PC-9 (cell line): ENCODE data around the gene RAB20.

Source experiments
- EZH2 ChIP-seq: fragments of 200-600 bp; sonication (generic); IDR thresholded peaks from 2 replicates; pipeline ENCODE4 v1.8.0; 2017; ENCODE audit warnings: antibody characterized with exemption, low read depth
- TF ChIP-seq, protein P1 (sequence below): fragments of 200-600 bp; sonication (generic); conservative IDR thresholded peaks from 2 replicates; pipeline ENCODE4 v1.6.1; 2017; ENCODE audit warnings: mixed run types, antibody characterized with exemption, mild to moderate bottlenecking, moderate library complexity

GRCh38 chr13:110578363-110578762, 16.8 kb upstream of the RAB20 start:
- TF ChIP-seq, protein P1, sequence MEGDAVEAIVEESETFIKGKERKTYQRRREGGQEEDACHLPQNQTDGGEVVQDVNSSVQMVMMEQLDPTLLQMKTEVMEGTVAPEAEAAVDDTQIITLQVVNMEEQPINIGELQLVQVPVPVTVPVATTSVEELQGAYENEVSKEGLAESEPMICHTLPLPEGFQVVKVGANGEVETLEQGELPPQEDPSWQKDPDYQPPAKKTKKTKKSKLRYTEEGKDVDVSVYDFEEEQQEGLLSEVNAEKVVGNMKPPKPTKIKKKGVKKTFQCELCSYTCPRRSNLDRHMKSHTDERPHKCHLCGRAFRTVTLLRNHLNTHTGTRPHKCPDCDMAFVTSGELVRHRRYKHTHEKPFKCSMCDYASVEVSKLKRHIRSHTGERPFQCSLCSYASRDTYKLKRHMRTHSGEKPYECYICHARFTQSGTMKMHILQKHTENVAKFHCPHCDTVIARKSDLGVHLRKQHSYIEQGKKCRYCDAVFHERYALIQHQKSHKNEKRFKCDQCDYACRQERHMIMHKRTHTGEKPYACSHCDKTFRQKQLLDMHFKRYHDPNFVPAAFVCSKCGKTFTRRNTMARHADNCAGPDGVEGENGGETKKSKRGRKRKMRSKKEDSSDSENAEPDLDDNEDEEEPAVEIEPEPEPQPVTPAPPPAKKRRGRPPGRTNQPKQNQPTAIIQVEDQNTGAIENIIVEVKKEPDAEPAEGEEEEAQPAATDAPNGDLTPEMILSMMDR: no peak
- no peak for TF ChIP-seq EZH2
